Activated CD4-positive, alpha-beta T cell treated with anti-CD3 and anti-CD28 coated beads for 36 hours (primary cell): Measurements from ENCODE around the gene FUBP1. TPM values are rescaled to one million over a fixed set of nuclear protein-coding genes. Genes with fewer than 3 reads are reported as not detected.
"Not testable (repeated sequence)": the region's sequence is repeated elsewhere in the genome, so short reads cannot be mapped to it uniquely, and the experiment has no call there.

Source experiments
- ATAC-seq: fragments of 200-7000 bp; cut with Tn5 transposase; one replicate; pipeline ENCODE4 v1.10.0; 2021; ENCODE audit warnings: mild to moderate bottlenecking, moderate library complexity
- CTCF ChIA-PET: fragments of 350-600 bp; sonication (Branson Sonifier 250); formaldehyde crosslinking; loops from one replicate; lab custom pipeline; 2021; ENCODE audit warnings: antibody characterized with exemption; lab: Charles Lee
- POLR2A ChIA-PET: fragments of 350-600 bp; sonication (Branson Sonifier 250); formaldehyde crosslinking; loops from one replicate; lab custom pipeline; 2021; ENCODE audit warnings: antibody characterized with exemption, inconsistent platforms; lab: Charles Lee
- DNase-seq: peaks from one replicate; pipeline ENCODE4 v3.0.0-alpha.2; 2020
- H3K27ac Mint-ChIP-seq: one replicate; pipeline ENCODE4 v1.8.0; 2021; ENCODE audit warnings: mixed read lengths
- H3K27me3 Mint-ChIP-seq: one replicate; pipeline ENCODE4 v1.8.0; 2021; ENCODE audit warnings: mixed read lengths
- H3K36me3 Mint-ChIP-seq: one replicate; pipeline ENCODE4 v1.8.0; 2021; ENCODE audit warnings: low read depth, mixed read lengths
- H3K4me1 Mint-ChIP-seq: one replicate; pipeline ENCODE4 v1.8.0; 2021; ENCODE audit warnings: mixed read lengths
- H3K4me3 Mint-ChIP-seq: one replicate; pipeline ENCODE4 v1.8.0; 2021; ENCODE audit warnings: mild to moderate bottlenecking, moderate library complexity, mixed read lengths
- H3K9me3 Mint-ChIP-seq: one replicate; pipeline ENCODE4 v1.8.0; 2021; ENCODE audit warnings: low read depth, mixed read lengths
- intact Hi-C, 2 experiments: fragments of 100-400 bp; cut with DNase I in 1 of 2; cut with micrococcal nuclease in 1 of 2; formaldehyde crosslinking; loops; one replicate each; pipeline versions ENCODE4 v1.14.2 to v1.15.1; 2022 to 2024; cut with DNase I, micrococcal nuclease
- total RNA-seq, 2 experiments: library from RNA; stranded (reverse); gene quantifications; one replicate each; pipeline ENCODE4 v1.2.3, GENCODE V29; 2021

FUBP1 gene
- 100 to 1,000 TPM; 240 to 258 TPM for total RNA-seq

GRCh38 chr1:77978969-77979876 is at the start of gene FUBP1:
Gene FUBP1, minus strand, starts transcription at chr1:77979072. Its CDS starts 68 bp downstream, at chr1:77979004.
- no peak within 1 kb of the TSS for H3K4me3 Mint-ChIP-seq
- H3K27ac Mint-ChIP-seq: no peak within 1 kb of the TSS
- H3K27me3 Mint-ChIP-seq: no peaks in the 10 kb centered on the region
- ATAC-seq: peak; percentile 81
- H3K9me3 Mint-ChIP-seq: no peaks in the 10 kb centered on the region
- CTCF ChIA-PET: interaction anchor here (0.6 to 5.5 kb wide), 12 partner anchors 10 to 697 kb away, joined by 3 to 55 read pairs (median 3); partner anchors contain the start of genes DNAJB4 and USP33
- peaks cover 47% of the 10 kb centered on the region for H3K4me1 Mint-ChIP-seq
- peaks cover 35% of the 10 kb centered on the region for H3K36me3 Mint-ChIP-seq
- POLR2A ChIA-PET: interaction anchor here (0.6 to 9.3 kb wide), 13 partner anchors 12 to 200 kb away, joined by 3 to 297 read pairs (median 6); partner anchors contain the start of genes DNAJB4 and MIGA1
- peak; percentile 97 for DNase-seq
- intact Hi-C loops: loop anchor here (1.0 to 10.0 kb wide), 13 partner anchors 25 to 764 kb away; partner anchors contain the start of genes MIGA1 (in 2 of the 2), DNAJB4 (in 1 of the 2), IFI44L (in 1 of the 2) and PIGK (in 1 of the 2)

GRCh38 chr1:78021134-78021533 is 42.3 kb upstream of the FUBP1 start:
- POLR2A ChIA-PET, H3K9me3 Mint-ChIP-seq, intact Hi-C loops, DNase-seq, H3K27ac Mint-ChIP-seq, H3K27me3 Mint-ChIP-seq, H3K4me1 Mint-ChIP-seq, H3K4me3 Mint-ChIP-seq, H3K36me3 Mint-ChIP-seq, CTCF ChIA-PET, ATAC-seq: not testable (repeated sequence)

- Mint-ChIP-seq H3K27me3 (no peaks in the 10 kb centered on the region), H3K27ac (no peak overlapping the region), H3K9me3 (no peaks in the 10 kb centered on the region), H3K4me3 (no peak overlapping the region), H3K36me3 (peaks cover 6% of the 10 kb centered on the region), H3K4me1 (no peaks in the 10 kb centered on the region)
- DNase-seq: no peak
- ATAC-seq: no peak
- intact Hi-C loops: no loop called here
- POLR2A ChIA-PET: interaction anchor here (0.6 kb wide), 2 partner anchors 53 to 350 kb away, joined by 3 to 4 read pairs; no protein-coding TSS in a partner anchor
- CTCF ChIA-PET: no interaction called here
These were observed 40.2 kb upstream of the FUBP1 start for GRCh38 chr1:78019024-78019423.

GRCh38 chr1:78015148-78015547 is 36.3 kb upstream of the FUBP1 start:
- Mint-ChIP-seq H3K4me3 (no peak overlapping the region), H3K27me3 (no peaks in the 10 kb centered on the region), H3K4me1 (peaks cover 2% of the 10 kb centered on the region), H3K9me3 (no peaks in the 10 kb centered on the region), H3K36me3 (peaks cover 11% of the 10 kb centered on the region), H3K27ac (no peak overlapping the region)
- ChIA-PET CTCF (no interaction called here), POLR2A (interaction anchor here (0.8 kb wide), 1 partner anchor 11 kb away, joined by 3 read pairs; the partner anchor contains the start of gene DNAJB4)
- DNase-seq (no peak), ATAC-seq (no peak)
- intact Hi-C loops: no loop called here

- H3K4me1 Mint-ChIP-seq: peaks cover 26% of the 10 kb centered on the region
- no peaks in the 10 kb centered on the region for H3K9me3 Mint-ChIP-seq
- intact Hi-C loops: no loop called here
- ATAC-seq (no peak), DNase-seq (no peak)
- H3K27ac Mint-ChIP-seq: no peak overlapping the region
- no peaks in the 10 kb centered on the region for H3K27me3 Mint-ChIP-seq
- H3K36me3 Mint-ChIP-seq: peaks cover 9% of the 10 kb centered on the region
- POLR2A ChIA-PET: no interaction called here
- CTCF ChIA-PET: interaction anchor here (1.3 kb wide), 1 partner anchor 33 kb away, joined by 5 read pairs; the partner anchor contains the start of gene FUBP1
- H3K4me3 Mint-ChIP-seq: no peak overlapping the region
These were observed 32.2 kb upstream of the FUBP1 start for GRCh38 chr1:78011050-78011449.

- intact Hi-C loops: no loop called here
- no peak for ATAC-seq
- no peak overlapping the region for H3K4me3 Mint-ChIP-seq
- CTCF ChIA-PET: interaction anchor here (0.6 to 1.5 kb wide), 5 partner anchors 19 to 103 kb away, joined by 3 to 5 read pairs (median 3); partner anchors contain the start of gene FUBP1
- H3K4me1 Mint-ChIP-seq: peaks cover 27% of the 10 kb centered on the region
- H3K27me3 Mint-ChIP-seq: no peaks in the 10 kb centered on the region
- no peak for DNase-seq
- H3K9me3 Mint-ChIP-seq: no peaks in the 10 kb centered on the region
- POLR2A ChIA-PET: interaction anchor here (0.7 kb wide), 2 partner anchors 16 to 166 kb away, joined by 3 to 4 read pairs; no protein-coding TSS in a partner anchor
- H3K36me3 Mint-ChIP-seq: peaks cover 7% of the 10 kb centered on the region
- H3K27ac Mint-ChIP-seq: no peak overlapping the region
These were observed 31.0 kb upstream of the FUBP1 start for GRCh38 chr1:78009836-78010235.

GRCh38 chr1:78009276-78009675 is 30.4 kb upstream of the FUBP1 start:
- H3K36me3 Mint-ChIP-seq: peaks cover 8% of the 10 kb centered on the region
- CTCF ChIA-PET: interaction anchor here (1.1 to 1.5 kb wide), 2 partner anchors 67 to 104 kb away, joined by 3 to 4 read pairs; no protein-coding TSS in a partner anchor
- DNase-seq (no peak), ATAC-seq (no peak)
- peaks cover 30% of the 10 kb centered on the region for H3K4me1 Mint-ChIP-seq
- POLR2A ChIA-PET: interaction anchor here (0.7 kb wide), 2 partner anchors 16 to 166 kb away, joined by 3 to 4 read pairs; no protein-coding TSS in a partner anchor
- no peak overlapping the region for H3K27ac Mint-ChIP-seq
- intact Hi-C loops: no loop called here
- no peaks in the 10 kb centered on the region for H3K27me3 Mint-ChIP-seq
- no peak overlapping the region for H3K4me3 Mint-ChIP-seq
- H3K9me3 Mint-ChIP-seq: no peaks in the 10 kb centered on the region

GRCh38 chr1:78007677-78008341 is 28.9 kb upstream of the FUBP1 start:
- no peak overlapping the region for H3K4me3 Mint-ChIP-seq
- ChIA-PET CTCF (interaction anchor here (1.8 kb wide), 1 partner anchor 107 kb away, joined by 10 read pairs; no protein-coding TSS in a partner anchor), POLR2A (no interaction called here)
- no peak overlapping the region for H3K27ac Mint-ChIP-seq
- DNase-seq: no peak
- intact Hi-C loops: no loop called here
- no peak for ATAC-seq
- H3K4me1 Mint-ChIP-seq: peaks cover 41% of the 10 kb centered on the region
- no peaks in the 10 kb centered on the region for H3K9me3 Mint-ChIP-seq
- H3K27me3 Mint-ChIP-seq: no peaks in the 10 kb centered on the region
- H3K36me3 Mint-ChIP-seq: peaks cover 3% of the 10 kb centered on the region

GRCh38 chr1:78006521-78006920 is 27.6 kb upstream of the FUBP1 start:
- ChIA-PET CTCF (interaction anchor here (1.8 to 6.7 kb wide), 3 partner anchors 27 to 108 kb away, joined by 10 to 55 read pairs (median 11); partner anchors contain the start of gene FUBP1), POLR2A (interaction anchor here (3.0 to 5.6 kb wide), 2 partner anchors 29 to 39 kb away, joined by 20 to 297 read pairs; partner anchors contain the start of genes FUBP1 and GIPC2)
- Mint-ChIP-seq H3K4me3 (peak overlapping the region; percentile 91), H3K4me1 (peaks cover 44% of the 10 kb centered on the region), H3K9me3 (no peaks in the 10 kb centered on the region), H3K27ac (no peak overlapping the region), H3K36me3 (peaks cover 3% of the 10 kb centered on the region), H3K27me3 (no peaks in the 10 kb centered on the region)
- ATAC-seq (no peak), DNase-seq (no peak)
- intact Hi-C loops: no loop called here

- DNase-seq: no peak
- ATAC-seq: no peak
- peak overlapping the region; percentile 91 for H3K4me3 Mint-ChIP-seq
- H3K27me3 Mint-ChIP-seq: no peaks in the 10 kb centered on the region
- peaks cover 3% of the 10 kb centered on the region for H3K36me3 Mint-ChIP-seq
- ChIA-PET CTCF (interaction anchor here (0.7 to 6.7 kb wide), 7 partner anchors 14 to 109 kb away, joined by 3 to 55 read pairs (median 10); partner anchors contain the start of gene FUBP1), POLR2A (interaction anchor here (0.6 to 5.6 kb wide), 6 partner anchors 28 to 333 kb away, joined by 3 to 297 read pairs (median 12); partner anchors contain the start of genes FUBP1 and GIPC2)
- intact Hi-C loops: loop anchor here (1.0 to 2.0 kb wide), 6 partner anchors 26 to 226 kb away; partner anchors contain the start of genes FUBP1 (in 1 of the 2) and MIGA1 (in 1 of the 2)
- H3K27ac Mint-ChIP-seq: peak overlapping the region; percentile 64
- H3K9me3 Mint-ChIP-seq: no peaks in the 10 kb centered on the region
- peaks cover 43% of the 10 kb centered on the region for H3K4me1 Mint-ChIP-seq
These were observed 26.9 kb upstream of the FUBP1 start for GRCh38 chr1:78005755-78006154.
